Chondrocyte (in vitro differentiated cells): ENCODE measurements around the gene STMN1. TPM values are rescaled to one million over a fixed set of nuclear protein-coding genes. Genes with fewer than 3 reads are reported as not detected.
A peak's percentile ranks its signal among the peaks of the same experiment; 100 is the strongest.

Experiments used
- DNase-seq: peaks from one replicate; pipeline ENCODE4 v3.0.0; 2021; ENCODE audit warnings: mixed read lengths, low spot score
- H3K27ac Mint-ChIP-seq: one replicate; pipeline ENCODE4 v1.8.0; 2021; ENCODE audit warnings: mild to moderate bottlenecking, moderate library complexity, mixed read lengths; ENCODE audit not compliant: unreplicated experiment
- H3K27me3 Mint-ChIP-seq: 2 replicates; pipeline ENCODE4 v1.8.0; 2021; ENCODE audit warnings: low read depth, mixed read lengths
- H3K36me3 Mint-ChIP-seq: 2 replicates; pipeline ENCODE4 v1.8.0; 2021; ENCODE audit warnings: low read depth, mixed read lengths
- H3K4me1 Mint-ChIP-seq: 2 replicates; pipeline ENCODE4 v1.8.0; 2021; ENCODE audit warnings: low read depth, mild to moderate bottlenecking, mixed read lengths
- H3K4me3 Mint-ChIP-seq: one replicate; pipeline ENCODE4 v1.8.0; 2021; ENCODE audit warnings: mild to moderate bottlenecking, moderate library complexity, mixed read lengths; ENCODE audit not compliant: unreplicated experiment
- H3K9me3 Mint-ChIP-seq: 2 replicates; pipeline ENCODE4 v1.8.0; 2021; ENCODE audit warnings: low read depth, mixed read lengths
- total RNA-seq: library from RNA; stranded (reverse); gene quantifications from 3 replicates; pipeline ENCODE4 v1.2.1, GENCODE V29; 2021
- TF ChIP-seq, protein P1 (sequence below): fragments of 200-600 bp; sonication (generic); IDR thresholded peaks from 2 replicates; pipeline ENCODE4 v1.5.0; 2021; ENCODE audit warnings: antibody characterized with exemption, mild to moderate bottlenecking, moderate library complexity

STMN1 gene
- total RNA-seq, 1 donor from 2014 or later, result 152 TPM

DNA sequence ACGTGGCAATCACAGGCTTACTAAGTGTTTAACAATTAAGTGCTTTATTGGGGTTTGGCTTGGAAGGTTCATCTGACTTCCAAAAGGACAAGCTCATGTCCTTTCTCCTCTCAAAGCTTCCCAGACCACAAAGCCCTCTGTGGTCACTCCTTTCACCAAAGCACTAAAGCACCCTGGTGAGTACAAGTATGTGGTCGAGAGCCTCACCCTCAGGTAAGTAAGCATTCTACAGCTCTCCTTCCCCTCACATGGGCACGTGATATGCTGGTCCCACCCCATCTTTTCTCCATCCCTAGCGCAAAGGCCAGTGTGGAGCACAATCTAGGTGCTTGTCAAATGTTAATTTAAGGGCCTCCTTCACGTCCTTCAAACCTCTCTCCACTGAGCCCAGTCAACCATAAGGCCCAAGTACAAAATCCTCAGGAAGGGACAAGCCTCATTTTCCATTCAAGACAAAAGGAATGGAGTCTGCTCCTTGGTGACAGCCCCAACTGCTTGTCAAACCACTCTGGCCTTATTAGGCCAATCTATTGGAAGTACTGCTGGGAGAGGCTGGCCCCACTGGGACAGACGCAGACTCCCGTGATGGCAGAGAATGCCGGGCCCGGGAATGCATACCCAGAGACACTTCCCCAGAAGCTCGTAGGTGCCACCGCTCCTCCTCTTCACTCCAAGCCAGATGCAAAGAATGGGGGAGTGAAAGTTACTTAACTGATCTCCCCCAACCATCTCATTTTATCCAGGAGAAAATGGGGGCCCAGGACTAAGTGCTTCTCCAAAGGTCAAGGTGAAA lies 7.8 kb downstream of the STMN1 start:
- no peak overlapping the region for H3K27ac Mint-ChIP-seq
- no peaks in the 10 kb centered on the region for H3K9me3 Mint-ChIP-seq
- DNase-seq, result no peak
- no peaks in the 10 kb centered on the region for H3K27me3 Mint-ChIP-seq
- H3K36me3 Mint-ChIP-seq, result peaks cover 16% of the 10 kb centered on the region
- peaks cover 37% of the 10 kb centered on the region for H3K4me1 Mint-ChIP-seq
- H3K4me3 Mint-ChIP-seq, result no peak overlapping the region
- TF ChIP-seq, protein P1, sequence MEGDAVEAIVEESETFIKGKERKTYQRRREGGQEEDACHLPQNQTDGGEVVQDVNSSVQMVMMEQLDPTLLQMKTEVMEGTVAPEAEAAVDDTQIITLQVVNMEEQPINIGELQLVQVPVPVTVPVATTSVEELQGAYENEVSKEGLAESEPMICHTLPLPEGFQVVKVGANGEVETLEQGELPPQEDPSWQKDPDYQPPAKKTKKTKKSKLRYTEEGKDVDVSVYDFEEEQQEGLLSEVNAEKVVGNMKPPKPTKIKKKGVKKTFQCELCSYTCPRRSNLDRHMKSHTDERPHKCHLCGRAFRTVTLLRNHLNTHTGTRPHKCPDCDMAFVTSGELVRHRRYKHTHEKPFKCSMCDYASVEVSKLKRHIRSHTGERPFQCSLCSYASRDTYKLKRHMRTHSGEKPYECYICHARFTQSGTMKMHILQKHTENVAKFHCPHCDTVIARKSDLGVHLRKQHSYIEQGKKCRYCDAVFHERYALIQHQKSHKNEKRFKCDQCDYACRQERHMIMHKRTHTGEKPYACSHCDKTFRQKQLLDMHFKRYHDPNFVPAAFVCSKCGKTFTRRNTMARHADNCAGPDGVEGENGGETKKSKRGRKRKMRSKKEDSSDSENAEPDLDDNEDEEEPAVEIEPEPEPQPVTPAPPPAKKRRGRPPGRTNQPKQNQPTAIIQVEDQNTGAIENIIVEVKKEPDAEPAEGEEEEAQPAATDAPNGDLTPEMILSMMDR, result no peak

DNA sequence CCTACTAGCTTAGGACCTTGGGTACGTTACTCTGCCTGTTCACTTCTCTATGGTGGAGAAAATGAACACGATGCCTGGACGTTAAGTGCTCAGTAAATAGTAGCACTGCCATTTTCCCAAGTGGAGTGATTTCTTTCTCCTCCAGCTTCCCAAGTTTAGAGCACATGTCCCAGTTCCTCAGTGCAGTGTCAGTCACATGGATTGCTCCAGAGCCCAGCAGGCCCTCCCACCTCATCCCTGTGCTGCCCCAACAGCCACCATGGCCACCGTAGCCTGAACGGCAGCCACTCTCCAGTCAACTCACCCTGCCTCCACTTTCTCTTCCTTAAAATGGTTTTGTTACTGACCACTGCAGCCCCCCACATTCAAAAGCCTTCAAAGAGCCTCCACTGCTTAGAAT lies 8.5 kb downstream of the STMN1 start:
- no peak overlapping the region for H3K4me3 Mint-ChIP-seq
- H3K36me3 Mint-ChIP-seq, result peaks cover 16% of the 10 kb centered on the region
- TF ChIP-seq, protein P1, result no peak
- H3K4me1 Mint-ChIP-seq, result peaks cover 37% of the 10 kb centered on the region
- no peak overlapping the region for H3K27ac Mint-ChIP-seq
- no peaks in the 10 kb centered on the region for H3K9me3 Mint-ChIP-seq
- no peaks in the 10 kb centered on the region for H3K27me3 Mint-ChIP-seq
- DNase-seq, result no peak

DNA sequence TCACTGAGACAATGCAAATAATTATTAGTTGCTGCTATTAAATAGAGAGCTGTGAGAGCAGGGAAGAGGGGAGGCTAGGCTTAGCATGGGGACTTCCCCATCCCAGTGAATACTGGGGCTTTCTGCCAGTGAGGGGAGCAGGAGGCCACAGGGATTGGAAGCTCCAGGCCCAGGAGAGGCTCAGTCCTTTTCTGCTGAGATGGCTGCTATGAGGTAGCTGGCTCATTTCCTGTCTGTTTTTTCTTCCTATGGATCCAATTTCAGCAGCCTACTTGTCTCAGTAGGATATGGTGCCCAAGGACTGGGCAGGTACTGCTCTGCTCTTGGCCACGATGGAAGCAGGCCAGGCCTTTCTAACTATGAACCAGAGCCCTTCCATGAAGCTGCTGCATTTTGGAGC lies 10.0 kb downstream of the STMN1 start:
- Mint-ChIP-seq H3K4me1 (peaks cover 47% of the 10 kb centered on the region), H3K27ac (peak overlapping the region; percentile 82), H3K27me3 (no peaks in the 10 kb centered on the region), H3K36me3 (peaks cover 12% of the 10 kb centered on the region), H3K9me3 (no peaks in the 10 kb centered on the region), H3K4me3 (no peak overlapping the region)
- DNase-seq, result no peak
- TF ChIP-seq, protein P1, result no peak

DNA sequence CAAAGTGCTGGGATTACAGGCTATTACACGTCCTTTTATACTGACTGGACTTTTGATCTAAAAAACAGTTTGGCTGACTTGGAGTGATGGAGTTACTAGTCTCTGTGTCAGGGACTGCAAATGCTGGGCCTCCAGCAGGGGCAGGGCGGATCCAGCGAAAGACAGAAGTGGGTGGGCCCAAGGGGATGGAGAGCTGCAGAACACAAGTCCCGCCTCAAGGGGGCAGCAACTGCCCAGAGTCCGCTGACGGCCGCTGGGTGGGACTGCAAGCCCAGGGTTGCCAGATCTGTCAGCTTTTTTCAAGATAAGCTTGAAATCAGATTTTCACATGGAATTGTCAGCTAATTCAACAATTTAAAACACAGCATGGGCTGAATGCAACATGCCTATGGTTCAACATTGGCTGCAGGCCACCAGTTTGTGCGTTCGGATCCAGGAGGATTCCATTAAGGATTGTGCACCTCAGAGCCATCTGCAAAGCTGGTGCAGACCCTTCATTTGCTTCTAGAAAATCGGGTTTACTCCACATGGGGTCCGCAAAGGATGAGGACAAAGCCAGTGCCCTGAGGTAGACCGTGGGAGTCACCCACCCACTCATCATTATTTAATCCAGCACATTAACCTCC lies 10.7 kb downstream of the STMN1 start:
- no peaks in the 10 kb centered on the region for H3K27me3 Mint-ChIP-seq
- DNase-seq, result no peak
- H3K27ac Mint-ChIP-seq, result peak overlapping the region; percentile 82
- H3K4me1 Mint-ChIP-seq, result peaks cover 54% of the 10 kb centered on the region
- H3K36me3 Mint-ChIP-seq, result peaks cover 6% of the 10 kb centered on the region
- H3K4me3 Mint-ChIP-seq, result no peak overlapping the region
- TF ChIP-seq, protein P1, result peak; percentile 98
- H3K9me3 Mint-ChIP-seq, result no peaks in the 10 kb centered on the region

DNA sequence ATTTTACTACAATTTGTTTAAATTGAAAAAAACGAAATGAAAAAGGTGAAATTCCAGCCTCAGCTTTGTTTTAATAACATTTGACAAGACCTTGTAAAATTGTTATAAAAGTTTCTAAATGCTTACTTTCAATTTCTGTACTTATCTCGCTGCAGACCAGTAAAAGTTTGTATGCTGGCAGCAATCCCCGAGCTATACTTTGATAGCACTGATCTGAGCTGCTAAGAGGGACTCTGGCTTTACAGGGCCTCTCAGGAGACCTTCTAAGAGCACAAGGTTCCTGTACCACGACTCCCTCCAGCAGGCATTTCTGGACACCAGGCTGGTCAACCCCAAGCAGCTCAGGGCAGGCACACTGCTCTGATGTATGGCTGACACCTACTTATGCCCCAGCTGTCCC lies 13.1 kb downstream of the STMN1 start:
- Mint-ChIP-seq H3K36me3 (peaks cover 2% of the 10 kb centered on the region), H3K4me1 (peaks cover 66% of the 10 kb centered on the region), H3K4me3 (no peak overlapping the region), H3K9me3 (no peaks in the 10 kb centered on the region), H3K27me3 (no peaks in the 10 kb centered on the region), H3K27ac (peak overlapping the region; percentile 77)
- TF ChIP-seq, protein P1, result no peak
- DNase-seq, result no peak
